ENCODE data around the gene TUBA4A. TPM values are rescaled to one million over a fixed set of nuclear protein-coding genes. Genes with fewer than 3 reads are reported as not detected.

Gene TUBA4A
- total RNA-seq, 2 donors from 2014 or later = 17.8 to 20.2 TPM

GRCh38 chr2:219286436-219287115 lies 32.9 kb upstream of the TUBA4A start:
- DNase-seq (peak in 1 of 4 donors; percentile 13), ATAC-seq (no peak)
- TF ChIP-seq POLR2A (IDR thresholded peaks at IDR 0.05) = no peak
- TF ChIP-seq, protein P1, sequence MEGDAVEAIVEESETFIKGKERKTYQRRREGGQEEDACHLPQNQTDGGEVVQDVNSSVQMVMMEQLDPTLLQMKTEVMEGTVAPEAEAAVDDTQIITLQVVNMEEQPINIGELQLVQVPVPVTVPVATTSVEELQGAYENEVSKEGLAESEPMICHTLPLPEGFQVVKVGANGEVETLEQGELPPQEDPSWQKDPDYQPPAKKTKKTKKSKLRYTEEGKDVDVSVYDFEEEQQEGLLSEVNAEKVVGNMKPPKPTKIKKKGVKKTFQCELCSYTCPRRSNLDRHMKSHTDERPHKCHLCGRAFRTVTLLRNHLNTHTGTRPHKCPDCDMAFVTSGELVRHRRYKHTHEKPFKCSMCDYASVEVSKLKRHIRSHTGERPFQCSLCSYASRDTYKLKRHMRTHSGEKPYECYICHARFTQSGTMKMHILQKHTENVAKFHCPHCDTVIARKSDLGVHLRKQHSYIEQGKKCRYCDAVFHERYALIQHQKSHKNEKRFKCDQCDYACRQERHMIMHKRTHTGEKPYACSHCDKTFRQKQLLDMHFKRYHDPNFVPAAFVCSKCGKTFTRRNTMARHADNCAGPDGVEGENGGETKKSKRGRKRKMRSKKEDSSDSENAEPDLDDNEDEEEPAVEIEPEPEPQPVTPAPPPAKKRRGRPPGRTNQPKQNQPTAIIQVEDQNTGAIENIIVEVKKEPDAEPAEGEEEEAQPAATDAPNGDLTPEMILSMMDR (IDR thresholded peaks at IDR 0.05) = no peak
- Histone ChIP-seq H3K27ac (no peak overlapping the region), H3K4me1 (peaks cover under 1% of the 10 kb centered on the region), H3K4me3 (no peak overlapping the region), H3K36me3 (replicated peaks in 1 of 2; ENCODE audit: insufficient read depth in 1 of 2, low read depth in 2 of 2) (peaks cover 0 to 21% of the 10 kb centered on the region in 2 donors), H3K9me3 (no peaks in the 10 kb centered on the region), H3K27me3 (no peaks in the 10 kb centered on the region)
- intact Hi-C loops (cut with DNase I) = loop anchor here (5.0 kb wide), 1 partner anchor 114 kb away; the partner anchor contains the start of gene SLC23A3
- WGBS, 2 donors = 72 to 85% methylated on average over 7 to 12 of the region's 12 CpGs

- intact Hi-C loops (cut with DNase I) = loop anchor here (5.0 kb wide), 1 partner anchor 114 kb away; the partner anchor contains the start of gene SLC23A3
- peaks cover 7% of the 10 kb centered on the region for H3K4me1 ChIP-seq
- H3K4me3 ChIP-seq = no peak overlapping the region
- 81 to 90% methylated on average over 2 to 16 of the region's 17 CpGs for WGBS, 2 donors
- peaks cover 0 to 21% of the 10 kb centered on the region in 2 donors for H3K36me3 ChIP-seq (replicated peaks in 1 of 2; ENCODE audit: insufficient read depth in 1 of 2, low read depth in 2 of 2)
- H3K27ac ChIP-seq = no peak overlapping the region
- no peaks in the 10 kb centered on the region for H3K27me3 ChIP-seq
- DNase-seq (peak in 1 of 4 donors; percentile 16), ATAC-seq (no peak)
- TF ChIP-seq POLR2A (IDR thresholded peaks at IDR 0.05) = no peak
- TF ChIP-seq, protein P1 (IDR thresholded peaks at IDR 0.05) = no peak
- H3K9me3 ChIP-seq = no peaks in the 10 kb centered on the region
These were observed 32.2 kb upstream of the TUBA4A start for GRCh38 chr2:219285894-219286425.

- WGBS, 2 donors = 84 to 93% methylated on average over 12 of the region's 12 CpGs
- no peak overlapping the region for H3K4me3 ChIP-seq
- peaks cover 0 to 21% of the 10 kb centered on the region in 2 donors for H3K36me3 ChIP-seq (replicated peaks in 1 of 2; ENCODE audit: insufficient read depth in 1 of 2, low read depth in 2 of 2)
- peaks cover 13% of the 10 kb centered on the region for H3K4me1 ChIP-seq
- intact Hi-C loops (cut with DNase I) = loop anchor here (5.0 kb wide), 1 partner anchor 113 kb away; the partner anchor contains the start of gene SLC23A3
- no peak overlapping the region for H3K27ac ChIP-seq
- no peaks in the 10 kb centered on the region for H3K27me3 ChIP-seq
- no peaks in the 10 kb centered on the region for H3K9me3 ChIP-seq
- DNase-seq (no peak), ATAC-seq (no peak)
- no peak for TF ChIP-seq POLR2A (IDR thresholded peaks at IDR 0.05)
- TF ChIP-seq, protein P1 (IDR thresholded peaks at IDR 0.05) = no peak
These were observed 31.6 kb upstream of the TUBA4A start for GRCh38 chr2:219285373-219285735.

DNA sequence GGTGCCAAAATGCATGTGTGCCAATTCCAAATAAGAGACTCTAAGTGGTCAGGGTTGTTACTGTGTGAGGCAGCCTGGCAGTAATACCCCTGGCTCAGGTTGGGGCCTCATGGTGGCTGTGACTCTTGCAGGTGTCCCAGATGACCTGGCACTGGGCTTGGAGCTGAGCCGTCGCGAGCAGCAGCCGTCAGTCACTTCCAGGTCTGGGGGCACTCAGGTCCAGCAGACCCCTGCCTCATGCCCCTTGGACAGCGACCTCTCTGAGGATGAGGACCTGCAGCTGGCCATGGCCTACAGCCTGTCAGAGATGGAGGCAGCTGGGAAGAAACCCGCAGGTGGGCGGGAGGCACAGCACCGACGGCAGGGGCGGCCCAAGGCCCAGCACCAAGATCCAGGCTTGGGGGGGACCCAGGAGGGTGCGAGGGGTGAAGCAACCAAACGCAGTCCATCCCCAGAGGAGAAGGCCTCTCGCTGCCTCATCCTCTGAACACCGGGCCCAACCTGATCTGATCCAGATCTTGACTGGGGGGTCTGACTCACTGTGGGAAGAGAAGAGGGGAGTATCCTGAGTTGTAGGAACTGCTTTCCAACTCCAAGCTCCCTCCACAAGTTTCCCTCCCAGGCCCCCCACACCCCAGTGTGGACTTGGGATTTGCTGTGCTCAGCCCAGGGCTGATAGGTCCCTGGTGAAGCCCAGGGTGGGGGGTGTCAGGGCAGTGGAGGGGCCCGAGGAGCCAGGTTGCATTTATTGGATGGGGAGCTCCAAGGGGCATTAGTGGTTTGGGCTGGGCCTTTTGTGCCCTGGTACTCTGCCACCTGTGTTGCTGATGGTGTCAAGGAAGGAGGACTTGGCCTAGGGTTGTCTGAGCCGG lies 31.0 kb upstream of the TUBA4A start:
- Histone ChIP-seq H3K36me3 (replicated peaks in 1 of 2; ENCODE audit: insufficient read depth in 1 of 2, low read depth in 2 of 2) (peaks cover 0 to 21% of the 10 kb centered on the region in 2 donors), H3K27me3 (no peaks in the 10 kb centered on the region), H3K9me3 (no peaks in the 10 kb centered on the region), H3K4me3 (no peak overlapping the region), H3K27ac (peak overlapping the region in 1 of 4 donors; percentile 2), H3K4me1 (peaks cover 19% of the 10 kb centered on the region)
- 85 to 89% methylated on average over 12 to 16 of the region's 16 CpGs for WGBS, 2 donors
- ATAC-seq (no peak), DNase-seq (no peak)
- TF ChIP-seq POLR2A (IDR thresholded peaks at IDR 0.05) = no peak
- TF ChIP-seq, protein P1 (IDR thresholded peaks at IDR 0.05) = no peak
- intact Hi-C loops (cut with DNase I) = loop anchor here (5.0 kb wide), 1 partner anchor 112 kb away; the partner anchor contains the start of gene SLC23A3
